HEK293 (cell line): ENCODE measurements around the gene MORC1.

Experiments
- BCL11A ChIP-seq: fragments of 450-650 bp; formaldehyde crosslinking; IDR thresholded peaks from 2 replicates; pipeline ENCODE4 v1.5.1; 2016; ENCODE audit warnings: low read depth, missing biosample characterization, missing genetic modification characterization
- KLF16 ChIP-seq: fragments of 450-650 bp; formaldehyde crosslinking; IDR thresholded peaks from 2 replicates; pipeline ENCODE4 v1.5.1; 2017; ENCODE audit warnings: missing biosample characterization, missing genetic modification characterization
- TCF7L2 ChIP-seq: IDR thresholded peaks from 2 replicates; pipeline ENCODE4 v1.6.1; 2011; ENCODE audit warnings: low read depth, mild to moderate bottlenecking, inconsistent platforms, low read length, moderate library complexity, borderline replicate concordance
- ZNF335 ChIP-seq: fragments of 450-650 bp; formaldehyde crosslinking; conservative IDR thresholded peaks from 2 replicates; pipeline ENCODE4 v1.5.1; 2016; ENCODE audit warnings: missing biosample characterization, missing genetic modification characterization
- TF ChIP-seq, protein P1 (sequence below): fragments of 450-650 bp; formaldehyde crosslinking; IDR thresholded peaks from 2 replicates; pipeline ENCODE4 v1.5.1; 2016; ENCODE audit warnings: missing biosample characterization, missing genetic modification characterization
- TF ChIP-seq, protein P2 (sequence below): fragments of 450-650 bp; formaldehyde crosslinking; IDR thresholded peaks from 2 replicates; pipeline ENCODE4 v1.5.1; 2016; ENCODE audit warnings: missing biosample characterization, missing genetic modification characterization, low read depth

DNA sequence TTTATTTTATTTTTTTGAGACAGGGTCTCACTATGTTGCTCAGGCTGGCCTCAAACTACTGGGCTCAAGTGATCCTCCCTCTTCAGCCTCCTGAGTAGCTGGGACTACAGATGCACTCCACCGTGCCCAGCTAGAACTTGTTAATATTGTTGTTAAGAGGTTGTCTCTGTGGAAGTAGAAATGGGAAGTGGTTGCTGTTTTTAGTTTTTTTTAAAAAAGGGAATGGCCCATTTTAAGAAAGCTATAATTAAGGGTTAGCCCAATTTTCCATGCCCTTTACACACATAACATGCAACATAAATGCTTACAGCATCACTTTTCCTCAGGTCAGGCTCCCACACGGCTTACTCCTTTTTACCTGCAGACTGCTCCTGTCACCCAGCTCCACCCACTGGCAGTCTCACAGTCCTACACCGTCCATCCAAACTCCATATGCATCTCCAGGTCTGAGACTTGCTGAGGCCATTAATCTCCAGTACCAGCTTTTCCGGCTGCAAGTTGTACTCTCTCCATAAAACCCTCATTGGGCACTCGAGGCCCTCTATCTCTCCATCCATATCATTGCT, 19.8 kb downstream of the MORC1 start:
- TF ChIP-seq BCL11A: no peak
- no peak for TF ChIP-seq KLF16
- TF ChIP-seq, protein P1, sequence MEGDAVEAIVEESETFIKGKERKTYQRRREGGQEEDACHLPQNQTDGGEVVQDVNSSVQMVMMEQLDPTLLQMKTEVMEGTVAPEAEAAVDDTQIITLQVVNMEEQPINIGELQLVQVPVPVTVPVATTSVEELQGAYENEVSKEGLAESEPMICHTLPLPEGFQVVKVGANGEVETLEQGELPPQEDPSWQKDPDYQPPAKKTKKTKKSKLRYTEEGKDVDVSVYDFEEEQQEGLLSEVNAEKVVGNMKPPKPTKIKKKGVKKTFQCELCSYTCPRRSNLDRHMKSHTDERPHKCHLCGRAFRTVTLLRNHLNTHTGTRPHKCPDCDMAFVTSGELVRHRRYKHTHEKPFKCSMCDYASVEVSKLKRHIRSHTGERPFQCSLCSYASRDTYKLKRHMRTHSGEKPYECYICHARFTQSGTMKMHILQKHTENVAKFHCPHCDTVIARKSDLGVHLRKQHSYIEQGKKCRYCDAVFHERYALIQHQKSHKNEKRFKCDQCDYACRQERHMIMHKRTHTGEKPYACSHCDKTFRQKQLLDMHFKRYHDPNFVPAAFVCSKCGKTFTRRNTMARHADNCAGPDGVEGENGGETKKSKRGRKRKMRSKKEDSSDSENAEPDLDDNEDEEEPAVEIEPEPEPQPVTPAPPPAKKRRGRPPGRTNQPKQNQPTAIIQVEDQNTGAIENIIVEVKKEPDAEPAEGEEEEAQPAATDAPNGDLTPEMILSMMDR: no peak
- TF ChIP-seq TCF7L2: no peak
- TF ChIP-seq, protein P2, sequence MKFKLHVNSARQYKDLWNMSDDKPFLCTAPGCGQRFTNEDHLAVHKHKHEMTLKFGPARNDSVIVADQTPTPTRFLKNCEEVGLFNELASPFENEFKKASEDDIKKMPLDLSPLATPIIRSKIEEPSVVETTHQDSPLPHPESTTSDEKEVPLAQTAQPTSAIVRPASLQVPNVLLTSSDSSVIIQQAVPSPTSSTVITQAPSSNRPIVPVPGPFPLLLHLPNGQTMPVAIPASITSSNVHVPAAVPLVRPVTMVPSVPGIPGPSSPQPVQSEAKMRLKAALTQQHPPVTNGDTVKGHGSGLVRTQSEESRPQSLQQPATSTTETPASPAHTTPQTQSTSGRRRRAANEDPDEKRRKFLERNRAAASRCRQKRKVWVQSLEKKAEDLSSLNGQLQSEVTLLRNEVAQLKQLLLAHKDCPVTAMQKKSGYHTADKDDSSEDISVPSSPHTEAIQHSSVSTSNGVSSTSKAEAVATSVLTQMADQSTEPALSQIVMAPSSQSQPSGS (tag by site-specific recombination): no peak
- no peak for TF ChIP-seq ZNF335 (tag by site-specific recombination)
